Measurements from ENCODE around the gene THAP12.

DNA sequence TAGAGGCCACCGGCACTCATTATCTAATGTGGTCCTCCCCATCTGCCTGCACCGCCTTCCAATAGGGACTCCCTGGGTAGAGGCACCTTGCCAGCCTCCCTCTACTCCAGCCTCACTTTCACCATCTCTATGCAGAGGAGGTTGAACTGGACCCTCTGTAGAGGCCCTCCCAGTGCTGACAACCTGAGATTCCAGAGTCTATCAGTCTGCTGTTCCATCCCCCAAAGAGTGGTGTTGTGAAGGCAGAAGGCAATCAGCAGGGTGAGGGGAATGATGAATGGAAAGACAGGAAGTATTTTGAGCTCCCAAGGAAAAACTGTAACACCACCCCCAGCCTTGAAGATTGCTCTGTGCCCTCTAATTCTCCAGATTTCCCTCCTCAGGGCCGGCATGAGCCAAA is 77.9 kb downstream of the THAP12 start:
- TF ChIP-seq, protein P1, sequence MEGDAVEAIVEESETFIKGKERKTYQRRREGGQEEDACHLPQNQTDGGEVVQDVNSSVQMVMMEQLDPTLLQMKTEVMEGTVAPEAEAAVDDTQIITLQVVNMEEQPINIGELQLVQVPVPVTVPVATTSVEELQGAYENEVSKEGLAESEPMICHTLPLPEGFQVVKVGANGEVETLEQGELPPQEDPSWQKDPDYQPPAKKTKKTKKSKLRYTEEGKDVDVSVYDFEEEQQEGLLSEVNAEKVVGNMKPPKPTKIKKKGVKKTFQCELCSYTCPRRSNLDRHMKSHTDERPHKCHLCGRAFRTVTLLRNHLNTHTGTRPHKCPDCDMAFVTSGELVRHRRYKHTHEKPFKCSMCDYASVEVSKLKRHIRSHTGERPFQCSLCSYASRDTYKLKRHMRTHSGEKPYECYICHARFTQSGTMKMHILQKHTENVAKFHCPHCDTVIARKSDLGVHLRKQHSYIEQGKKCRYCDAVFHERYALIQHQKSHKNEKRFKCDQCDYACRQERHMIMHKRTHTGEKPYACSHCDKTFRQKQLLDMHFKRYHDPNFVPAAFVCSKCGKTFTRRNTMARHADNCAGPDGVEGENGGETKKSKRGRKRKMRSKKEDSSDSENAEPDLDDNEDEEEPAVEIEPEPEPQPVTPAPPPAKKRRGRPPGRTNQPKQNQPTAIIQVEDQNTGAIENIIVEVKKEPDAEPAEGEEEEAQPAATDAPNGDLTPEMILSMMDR (IDR thresholded peaks at IDR 0.05): no peak
- TF ChIP-seq POLR2A (IDR thresholded peaks at IDR 0.05): no peak

All from right lobe of liver (tissue), 4 donors.